Chondrocyte (in vitro differentiated cells): ENCODE data around the gene GPC6. TPM values are rescaled to one million over a fixed set of nuclear protein-coding genes. Genes with fewer than 3 reads are reported as not detected.
A peak's percentile ranks its signal among the peaks of the same experiment; 100 is the strongest.

Experiments used
- DNase-seq: peaks from one replicate; pipeline ENCODE4 v3.0.0; 2021; ENCODE audit warnings: mixed read lengths, low spot score
- H3K27ac Mint-ChIP-seq: one replicate; pipeline ENCODE4 v1.8.0; 2021; ENCODE audit warnings: mild to moderate bottlenecking, moderate library complexity, mixed read lengths; ENCODE audit not compliant: unreplicated experiment
- H3K27me3 Mint-ChIP-seq: 2 replicates; pipeline ENCODE4 v1.8.0; 2021; ENCODE audit warnings: low read depth, mixed read lengths
- H3K36me3 Mint-ChIP-seq: 2 replicates; pipeline ENCODE4 v1.8.0; 2021; ENCODE audit warnings: low read depth, mixed read lengths
- H3K4me1 Mint-ChIP-seq: 2 replicates; pipeline ENCODE4 v1.8.0; 2021; ENCODE audit warnings: low read depth, mild to moderate bottlenecking, mixed read lengths
- H3K4me3 Mint-ChIP-seq: one replicate; pipeline ENCODE4 v1.8.0; 2021; ENCODE audit warnings: mild to moderate bottlenecking, moderate library complexity, mixed read lengths; ENCODE audit not compliant: unreplicated experiment
- H3K9me3 Mint-ChIP-seq: 2 replicates; pipeline ENCODE4 v1.8.0; 2021; ENCODE audit warnings: low read depth, mixed read lengths
- CTCF ChIP-seq: fragments of 200-600 bp; sonication (generic); IDR thresholded peaks from 2 replicates; pipeline ENCODE4 v1.5.0; 2021; ENCODE audit warnings: antibody characterized with exemption, mild to moderate bottlenecking, moderate library complexity
- total RNA-seq: library from RNA; stranded (reverse); gene quantifications from 3 replicates; pipeline ENCODE4 v1.2.1, GENCODE V29; 2021

Gene GPC6
- total RNA-seq, 1 donor from 2014 or later, result 76.1 TPM

GRCh38 chr13:93621051-93621450 is 394.4 kb downstream of the GPC6 start:
- no peak overlapping the region for H3K4me3 Mint-ChIP-seq
- no peaks in the 10 kb centered on the region for H3K9me3 Mint-ChIP-seq
- DNase-seq, result no peak
- no peaks in the 10 kb centered on the region for H3K27me3 Mint-ChIP-seq
- no peak for TF ChIP-seq CTCF
- peaks cover 2% of the 10 kb centered on the region for H3K36me3 Mint-ChIP-seq
- H3K27ac Mint-ChIP-seq, result no peak overlapping the region
- peaks cover 55% of the 10 kb centered on the region for H3K4me1 Mint-ChIP-seq

- Mint-ChIP-seq H3K27me3 (no peaks in the 10 kb centered on the region), H3K4me1 (peaks cover 47% of the 10 kb centered on the region), H3K36me3 (peaks cover 2% of the 10 kb centered on the region), H3K4me3 (no peak overlapping the region), H3K9me3 (no peaks in the 10 kb centered on the region), H3K27ac (no peak overlapping the region)
- TF ChIP-seq CTCF, result no peak
- no peak for DNase-seq
Measured at GRCh38 chr13:93621966-93622365, 395.4 kb downstream of the GPC6 start.

GRCh38 chr13:93624311-93624777 is 397.7 kb downstream of the GPC6 start:
- peaks cover 3% of the 10 kb centered on the region for H3K36me3 Mint-ChIP-seq

GRCh38 chr13:93625536-93625935 is 398.9 kb downstream of the GPC6 start:
- Mint-ChIP-seq H3K4me3 (no peak overlapping the region), H3K4me1 (peaks cover 47% of the 10 kb centered on the region), H3K9me3 (no peaks in the 10 kb centered on the region), H3K36me3 (peaks cover 3% of the 10 kb centered on the region), H3K27me3 (no peaks in the 10 kb centered on the region), H3K27ac (no peak overlapping the region)
- no peak for DNase-seq
- TF ChIP-seq CTCF, result no peak

More at GRCh38 chr13:93624311-93624777, 397.7 kb downstream of the GPC6 start:
- no peak for DNase-seq
- no peaks in the 10 kb centered on the region for H3K27me3 Mint-ChIP-seq
- H3K4me3 Mint-ChIP-seq, result no peak overlapping the region
- peak overlapping the region; percentile 23 for H3K27ac Mint-ChIP-seq
- H3K4me1 Mint-ChIP-seq, result peaks cover 44% of the 10 kb centered on the region
- no peaks in the 10 kb centered on the region for H3K9me3 Mint-ChIP-seq
- no peak for TF ChIP-seq CTCF

GRCh38 chr13:93628136-93628797 is 401.7 kb downstream of the GPC6 start:
- Mint-ChIP-seq H3K9me3 (no peaks in the 10 kb centered on the region), H3K27ac (no peak overlapping the region), H3K36me3 (peaks cover 1% of the 10 kb centered on the region), H3K4me1 (peaks cover 37% of the 10 kb centered on the region), H3K4me3 (no peak overlapping the region), H3K27me3 (no peaks in the 10 kb centered on the region)
- no peak for TF ChIP-seq CTCF
- no peak for DNase-seq
